Measurements from ENCODE around the gene CD209.

Gene CD209

DNA sequence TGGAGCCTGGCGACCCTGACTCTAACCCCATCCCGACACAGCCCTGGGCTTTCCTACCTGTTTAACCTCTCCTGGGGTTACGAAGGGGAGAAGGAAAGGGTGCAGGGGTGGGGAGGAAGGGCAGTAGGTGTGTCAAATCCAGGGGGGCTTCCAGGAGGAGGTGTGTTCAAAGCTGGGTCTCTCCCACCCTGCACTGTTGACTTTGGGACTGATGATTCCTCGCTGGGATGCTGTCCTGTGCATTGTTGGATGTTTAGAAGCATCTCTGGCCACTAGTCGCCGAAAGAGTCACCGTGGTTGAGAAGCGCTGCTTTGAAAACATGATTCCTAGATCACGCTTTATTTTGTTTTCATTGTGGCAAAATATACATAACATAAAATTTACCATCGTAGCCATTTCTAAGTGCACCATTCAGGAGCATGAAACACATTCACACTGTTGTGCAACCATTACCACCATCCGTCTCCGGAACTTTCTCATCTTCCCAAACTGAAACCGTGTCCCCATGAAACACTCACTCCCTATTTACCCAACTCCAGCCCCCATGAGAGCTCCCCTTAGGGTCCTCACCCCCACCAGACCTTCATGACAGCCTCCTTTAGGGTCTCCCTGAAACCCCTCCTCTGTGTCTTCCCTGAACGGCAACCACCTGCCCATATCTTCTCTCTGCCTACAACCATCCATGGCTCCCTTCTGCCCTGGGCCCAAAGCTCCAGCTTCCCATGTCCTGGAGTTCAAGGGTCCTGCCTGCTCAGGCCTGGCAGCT, 41.0 kb downstream of the CD209 start:
- no peak for DNase-seq (ENCODE audit: low read depth in 2 of 3, low spot score in 2 of 3)

DNA sequence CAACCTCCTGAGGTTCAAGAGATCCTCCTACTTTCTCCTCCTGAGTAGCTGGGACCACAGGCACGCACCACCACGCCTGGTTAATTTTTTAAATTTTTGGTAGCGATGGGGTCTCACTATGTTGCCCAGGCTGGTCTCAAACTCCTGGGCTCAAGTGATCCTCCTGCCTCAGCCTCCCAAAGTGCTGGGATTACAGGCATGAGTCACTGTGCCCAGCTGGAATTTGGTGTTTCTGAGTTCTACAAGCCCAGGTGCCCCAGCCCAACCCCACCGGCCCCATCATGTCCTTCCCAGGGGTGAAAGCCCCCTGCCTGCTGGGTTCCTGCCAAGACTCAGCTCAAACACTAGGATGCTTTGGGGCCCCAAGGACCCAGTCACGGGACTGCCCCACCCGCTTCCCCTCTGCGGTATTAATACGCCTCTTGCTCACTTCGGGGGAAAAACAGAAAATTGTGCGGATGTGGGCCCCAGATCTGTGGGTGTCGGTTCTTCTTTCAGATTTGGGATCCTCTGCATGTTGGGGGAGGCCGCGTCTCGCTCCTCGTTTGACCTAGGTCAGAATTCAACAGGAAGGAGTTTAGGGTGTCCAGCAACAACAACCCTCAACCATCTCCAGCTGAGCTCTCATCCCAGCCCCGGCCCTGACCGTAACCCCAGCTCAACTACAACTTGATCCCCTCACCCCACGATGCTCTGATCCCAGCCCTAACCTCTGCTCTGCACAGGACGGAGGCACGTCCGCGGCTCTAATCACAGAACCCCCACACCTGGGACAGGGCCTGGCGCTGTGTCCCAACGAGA, 41.7 kb downstream of the CD209 start:
- peak; percentile 30 to 57 (median 50) for DNase-seq (ENCODE audit: low read depth in 2 of 3, low spot score in 2 of 3)

DNA sequence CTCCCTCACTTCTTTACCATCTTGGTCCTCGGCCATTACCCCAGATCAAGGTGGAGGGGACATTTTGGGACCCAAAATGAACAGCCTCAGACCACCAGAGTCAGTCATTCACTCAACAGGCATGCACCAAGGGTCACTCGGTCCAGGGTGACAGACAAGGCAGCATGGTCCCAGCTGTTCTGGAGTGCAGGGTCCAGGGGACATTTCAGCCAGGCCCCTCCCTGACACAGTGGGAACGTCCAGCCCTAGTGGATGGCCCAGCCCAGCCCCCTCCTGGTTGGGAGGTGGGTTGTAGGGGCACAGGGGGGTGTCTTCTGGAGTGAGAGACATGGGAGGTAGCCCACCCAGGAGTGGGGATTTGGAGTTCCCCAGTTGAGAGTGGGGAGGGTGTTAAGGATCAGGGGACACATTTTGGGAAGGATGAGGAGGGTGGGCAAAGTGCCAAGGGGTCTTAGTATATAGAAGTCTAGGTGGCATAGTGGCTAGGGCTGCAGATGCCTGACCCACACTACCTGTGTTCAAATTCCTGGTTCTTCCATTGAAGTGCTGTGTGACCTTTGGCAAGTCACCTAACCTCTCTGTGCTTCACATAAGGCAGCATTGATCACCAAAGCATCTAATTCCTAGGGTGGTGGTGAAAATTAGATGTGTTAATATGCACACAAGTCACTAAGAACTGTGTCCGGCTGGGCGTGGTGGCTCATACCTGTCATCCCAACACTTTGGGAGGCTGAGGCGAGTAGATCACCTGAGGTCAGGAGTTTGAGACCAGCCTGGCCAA, 42.9 kb downstream of the CD209 start:
- DNase-seq (ENCODE audit: low read depth in 2 of 3, low spot score in 2 of 3): no peak

DNA sequence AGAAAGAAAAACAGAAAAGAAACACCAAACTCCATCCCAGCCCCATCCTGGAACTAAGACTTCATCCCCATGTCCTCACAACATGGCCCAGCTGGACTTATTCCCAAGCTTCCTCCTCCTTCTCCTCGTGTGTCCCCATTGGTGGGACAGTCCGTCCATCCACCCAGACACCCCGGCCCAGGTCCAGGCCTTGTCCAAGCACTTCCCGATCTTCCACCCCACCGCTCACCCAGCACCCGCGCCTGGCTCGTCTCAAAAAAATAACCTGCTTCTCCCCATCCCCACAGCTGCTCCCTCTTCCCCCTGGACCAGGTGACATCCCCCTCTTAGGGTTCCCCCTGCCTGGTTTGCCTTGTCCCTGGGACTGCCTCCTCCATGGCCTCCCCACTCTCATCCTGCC, 44.0 kb downstream of the CD209 start:
- no peak for DNase-seq (ENCODE audit: low read depth in 2 of 3, low spot score in 2 of 3)

DNA sequence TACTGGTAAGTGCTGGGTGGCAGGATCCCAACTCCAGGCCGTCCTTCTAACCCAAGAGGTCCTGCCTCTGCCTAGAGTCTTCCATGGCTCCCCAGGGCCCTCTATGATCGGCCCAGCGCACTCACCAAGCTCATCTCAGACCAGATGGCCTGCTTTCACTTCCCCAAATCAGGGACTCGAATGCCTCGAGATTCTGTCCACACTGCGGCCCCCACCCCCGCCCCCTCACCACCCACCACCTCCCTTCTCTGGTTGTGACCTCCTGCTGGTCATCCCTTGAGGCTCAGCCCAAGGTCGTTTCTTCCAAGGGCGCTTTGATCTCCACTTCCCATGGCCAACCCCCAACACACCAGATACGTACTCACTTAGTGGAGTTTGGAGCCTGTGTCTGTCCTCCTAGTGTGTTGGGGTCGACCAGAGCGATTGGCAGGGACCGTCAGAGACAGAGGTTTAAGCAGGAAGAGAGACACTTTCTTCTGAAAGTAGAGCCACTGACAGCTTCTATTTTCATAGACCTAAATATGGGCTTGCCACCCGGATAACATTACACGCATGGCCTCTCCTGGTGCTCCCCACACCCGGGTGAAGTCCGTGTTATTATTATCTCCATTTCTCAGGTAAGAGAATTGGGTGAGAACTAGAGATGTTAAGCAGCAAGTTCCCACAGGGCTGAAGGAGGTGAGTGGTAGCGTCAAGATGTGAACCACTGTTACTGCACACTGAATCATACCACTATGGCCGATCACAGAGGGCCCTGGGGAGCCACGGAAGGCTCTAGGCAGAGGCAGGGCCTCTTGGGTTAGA, 45.5 kb downstream of the CD209 start, which contains the start of gene FCER2:
Gene FCER2 (minus strand): TSS at position 478 of the 804 bp plus-strand sequence. CDS start 2,371 bp downstream, outside the sequence.
- no peak for DNase-seq (ENCODE audit: low read depth in 2 of 3, low spot score in 2 of 3)

DNA sequence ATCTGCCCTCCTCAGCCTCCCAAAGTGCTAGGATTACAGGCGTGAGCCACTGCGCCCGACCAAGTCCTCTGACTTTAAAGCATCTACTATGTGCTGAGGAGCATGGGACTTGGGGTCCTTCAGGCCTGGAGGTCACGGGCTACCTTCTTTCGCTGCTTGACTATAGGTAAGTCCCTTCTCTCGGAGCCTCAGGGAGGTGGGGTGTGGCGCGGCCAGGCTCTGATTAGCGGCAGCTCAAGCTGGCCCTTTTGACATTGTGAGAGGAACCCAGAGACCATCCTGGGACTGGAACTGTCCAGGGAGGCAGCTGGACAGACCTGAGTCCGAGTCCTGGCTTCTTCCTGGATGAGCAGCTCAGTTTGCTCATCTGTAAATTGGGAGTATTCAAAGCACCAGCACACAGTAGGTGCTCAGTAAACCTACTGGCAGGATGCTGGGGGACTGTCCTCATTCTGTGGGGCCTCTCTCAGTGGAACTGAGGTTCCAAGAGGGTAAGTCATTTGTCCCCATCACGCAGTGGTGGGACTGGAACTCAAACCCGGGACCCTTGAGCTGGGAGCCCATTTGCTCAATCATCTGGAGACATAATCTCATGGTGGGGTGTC, 46.2 kb downstream of the CD209 start:
- no peak for DNase-seq (ENCODE audit: low read depth in 2 of 3, low spot score in 2 of 3)

DNA sequence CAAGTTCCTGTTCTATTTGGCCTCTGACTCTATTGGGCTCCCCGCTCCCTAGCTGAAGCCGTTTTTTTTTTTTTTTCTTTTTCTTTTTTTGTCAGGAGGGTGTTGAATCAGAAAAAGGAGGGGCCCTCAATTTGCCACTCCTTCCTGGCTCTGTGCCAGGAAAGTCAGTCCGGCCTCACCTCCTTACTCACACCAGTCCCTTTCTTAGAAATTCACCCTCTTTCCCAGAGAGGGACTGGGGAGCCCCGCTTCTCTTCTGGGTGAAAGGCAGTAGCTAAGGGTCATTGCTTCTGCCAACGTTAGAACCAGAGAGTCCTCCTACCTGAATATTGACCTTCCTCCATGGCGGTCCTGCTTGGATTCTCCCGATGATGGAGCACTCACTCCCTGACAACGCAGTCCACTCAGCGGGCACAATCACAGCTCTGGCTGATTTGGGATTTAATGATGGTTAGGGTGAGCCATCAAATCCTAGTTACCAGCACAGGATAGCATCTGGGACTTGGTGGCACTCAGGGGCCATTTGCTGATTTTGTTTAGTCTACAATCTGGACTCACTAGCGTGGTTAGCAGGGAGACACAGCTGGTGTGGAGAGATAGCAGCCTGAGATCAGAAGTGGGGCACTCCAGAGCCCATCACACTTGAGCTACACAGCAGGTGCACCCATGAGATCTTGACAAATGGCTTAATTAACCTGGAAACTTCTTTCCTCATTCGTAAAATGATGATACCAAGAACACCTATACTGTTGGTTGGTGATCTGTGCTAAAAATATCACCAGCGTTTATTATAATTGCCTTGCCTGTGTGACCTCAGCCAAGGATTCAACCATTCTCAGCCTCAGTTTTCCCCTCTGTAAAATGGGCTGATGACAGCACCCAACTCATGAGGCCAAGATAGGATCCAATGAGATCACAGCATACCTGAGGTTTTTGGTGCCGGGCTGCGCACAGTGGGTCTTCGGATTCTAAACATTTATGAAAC, 47.6 kb downstream of the CD209 start:
- peak in 1 of 3 experiments; percentile 44 for DNase-seq (ENCODE audit: low read depth in 2 of 3, low spot score in 2 of 3)

DNA sequence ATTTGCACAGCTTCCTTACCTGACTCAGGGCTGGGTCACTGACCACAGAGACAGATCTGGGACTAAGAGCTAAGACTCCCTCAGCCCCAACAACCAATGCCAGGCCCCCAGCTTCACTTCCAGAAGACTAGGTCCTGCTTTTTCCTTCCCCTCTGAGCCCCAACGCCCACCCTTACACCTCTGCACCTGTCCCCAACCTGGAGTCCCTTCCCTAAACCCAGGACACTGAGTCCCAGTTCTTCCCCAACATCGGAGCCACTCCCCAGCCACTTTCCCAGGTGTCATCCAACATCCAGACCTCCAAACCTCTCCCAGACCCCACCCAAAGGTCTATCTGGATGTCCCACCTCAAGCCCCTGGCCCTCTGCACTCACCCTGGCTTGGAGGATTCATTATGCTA, 48.3 kb downstream of the CD209 start:
- DNase-seq (ENCODE audit: low read depth in 2 of 3, low spot score in 2 of 3): no peak

DNA sequence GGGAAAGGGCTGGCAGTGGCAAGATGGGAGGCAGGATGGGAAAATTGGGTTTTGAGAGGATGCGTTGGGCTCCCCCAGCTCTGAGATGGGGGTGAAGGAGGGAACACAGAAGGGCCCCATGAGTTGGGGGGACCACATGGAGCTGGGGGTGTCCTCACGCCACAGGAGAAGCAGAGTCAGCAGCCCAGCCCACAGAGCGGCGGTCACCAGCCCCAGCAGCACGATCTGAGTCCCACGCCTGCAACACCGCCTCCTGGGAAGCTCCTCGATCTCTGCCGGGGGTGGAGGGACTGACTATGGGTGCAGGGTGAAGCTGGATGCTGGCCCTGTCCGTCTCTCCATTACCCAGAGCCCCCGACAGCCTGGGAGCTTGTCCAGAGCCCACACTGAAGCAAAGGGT, 48.8 kb downstream of the CD209 start:
- no peak for DNase-seq (ENCODE audit: low read depth in 2 of 3, low spot score in 2 of 3)

DNA sequence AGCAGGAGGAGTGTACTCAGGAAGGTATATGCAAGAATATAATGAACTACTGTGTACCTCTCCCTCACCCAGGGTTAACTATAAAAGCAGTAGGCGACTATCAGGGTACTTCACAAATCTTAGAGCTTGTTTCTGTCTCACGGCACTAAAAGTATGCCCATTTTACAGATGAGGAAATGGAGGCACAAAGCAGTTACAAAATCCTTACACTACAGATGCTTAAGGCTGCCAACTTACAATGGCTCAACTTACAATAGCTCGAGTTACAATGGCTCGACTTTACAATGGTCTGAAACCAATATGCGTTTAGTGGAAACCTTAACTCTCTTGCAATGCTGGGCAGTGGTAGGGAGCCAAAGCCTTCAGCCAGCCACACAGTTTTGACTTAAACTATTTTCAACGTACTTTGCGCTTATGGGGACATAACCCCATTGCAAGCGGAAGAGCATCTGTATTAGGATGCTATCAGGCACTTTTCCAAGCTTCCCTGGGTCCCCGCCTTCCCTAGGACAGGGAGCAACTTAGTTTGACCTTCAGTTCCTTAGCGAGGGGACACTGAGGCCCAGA, 49.5 kb downstream of the CD209 start:
- no peak for DNase-seq (ENCODE audit: low read depth in 2 of 3, low spot score in 2 of 3)

DNA sequence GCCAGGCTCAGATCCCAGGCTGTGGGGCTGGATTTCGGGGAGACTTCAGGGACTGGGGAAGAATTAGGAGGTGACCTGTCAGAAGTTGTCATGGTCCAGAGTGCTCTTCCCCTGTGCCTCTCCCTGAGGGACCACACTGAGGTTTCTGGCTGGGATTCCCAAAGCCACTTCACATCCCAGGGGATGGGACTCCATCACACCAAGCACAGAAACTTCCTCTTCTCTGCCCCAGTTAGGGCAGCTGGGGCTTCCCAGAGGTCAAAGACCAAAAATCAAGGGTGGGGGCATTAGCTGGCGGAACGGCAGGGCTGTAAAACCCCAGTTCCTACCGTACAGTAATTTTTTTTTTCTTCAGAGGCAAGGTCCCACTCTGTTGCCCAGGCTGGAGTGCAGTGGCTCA, 52.8 kb downstream of the CD209 start:
- no peak for DNase-seq (ENCODE audit: low read depth in 2 of 3, low spot score in 2 of 3)

DNA sequence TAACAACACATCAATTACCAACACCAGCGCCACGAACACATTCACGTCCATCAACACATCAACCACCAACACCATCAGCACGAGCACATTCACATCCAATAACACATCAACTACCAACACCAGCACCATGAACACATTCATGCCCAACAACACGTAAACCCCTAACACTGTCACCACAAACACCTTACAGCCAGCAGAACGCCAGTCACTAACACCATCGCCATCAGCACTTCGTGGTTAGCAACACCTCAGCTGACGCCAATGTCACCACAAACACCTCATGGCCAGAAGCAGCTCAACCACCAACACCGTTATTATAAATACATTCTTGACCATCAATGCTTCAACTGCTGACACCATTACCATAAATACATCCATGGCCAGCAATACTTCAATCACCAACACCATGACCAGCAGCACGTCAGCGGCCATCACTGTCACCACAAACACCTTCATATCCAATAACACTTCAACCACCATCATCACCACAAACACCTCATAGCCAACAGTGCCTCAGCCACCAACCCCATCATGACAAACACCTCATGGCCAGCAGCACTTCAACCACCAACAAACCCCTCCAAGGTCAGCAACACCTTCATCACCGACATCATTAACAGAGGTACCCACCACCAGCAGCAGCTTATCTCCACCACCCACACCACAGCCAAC, 54.8 kb downstream of the CD209 start:
- DNase-seq (ENCODE audit: low read depth in 2 of 3, low spot score in 2 of 3): no peak

DNA sequence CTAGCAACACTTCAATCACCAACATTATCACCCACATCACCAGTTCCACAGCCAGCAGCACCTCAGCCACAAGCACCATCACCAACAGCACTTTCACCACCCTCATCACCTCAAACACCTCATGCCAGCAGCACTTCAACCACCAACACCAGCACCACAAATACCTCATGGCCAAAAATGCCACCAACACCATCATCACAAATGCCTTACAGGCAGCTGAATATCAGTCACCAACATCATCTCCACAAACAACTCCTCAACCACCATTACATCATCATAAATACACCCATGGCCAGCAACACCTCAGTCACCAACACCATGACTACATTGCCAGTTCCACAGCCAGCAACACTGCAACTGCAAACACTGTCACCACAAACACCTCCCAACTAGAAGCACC, 55.8 kb downstream of the CD209 start:
- no peak for DNase-seq (ENCODE audit: low read depth in 2 of 3, low spot score in 2 of 3)

DNA sequence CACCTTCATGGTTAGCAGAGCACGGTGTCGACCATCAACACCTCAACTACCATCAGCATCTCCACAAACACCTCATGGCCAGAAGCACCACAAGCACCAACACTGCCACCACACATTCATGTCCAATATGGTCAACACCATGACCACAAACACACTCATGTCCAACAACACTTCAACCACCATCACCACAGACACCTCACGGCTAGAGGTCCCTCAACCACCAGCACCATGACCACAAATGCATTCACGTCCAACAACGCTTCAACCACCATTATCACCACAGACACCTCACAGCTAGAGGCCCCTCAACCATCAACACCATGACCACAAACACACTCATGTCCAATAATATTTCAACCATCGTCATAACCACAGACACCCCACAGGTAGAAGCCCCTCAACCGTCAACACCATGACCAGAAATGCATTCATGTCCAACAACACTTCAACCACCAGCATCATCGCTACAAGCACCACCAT, 56.5 kb downstream of the CD209 start:
- no peak for DNase-seq (ENCODE audit: low read depth in 2 of 3, low spot score in 2 of 3)
